HepG2 (cell line): ENCODE measurements around the gene TSPAN7. TPM values are rescaled to one million over a fixed set of nuclear protein-coding genes. Genes with fewer than 3 reads are reported as not detected.

Experiments
- ATAC-seq: fragments of 200-7000 bp; cut with Tn5 transposase; 3 replicates; pipeline ENCODE4 v1.9.1; 2020; ENCODE audit warnings: mild to moderate bottlenecking, moderate library complexity
- BruUV-seq: library from RNA; stranded (reverse); fragments of 400-500 nt; replicated peaks from 2 replicates; lab custom pipeline; 2021; lab: Mats Ljungman, UMichigan
- CTCF ChIA-PET: fragments of 300-600 bp; formaldehyde crosslinking; extraction: SDS; loops from one replicate; lab custom pipeline; 2021; ENCODE audit warnings: low total read pairs, inconsistent platforms, low intra/inter-chr PET ratio; lab: Yijun Ruan, JAX
- POLR2A ChIA-PET: fragments of 350-600 bp; sonication (Branson Sonifier 250); formaldehyde crosslinking; loops from one replicate; lab custom pipeline; 2020; ENCODE audit warnings: antibody characterized with exemption, inconsistent platforms; lab: Yijun Ruan, JAX
- DNase-seq: peaks from one replicate; pipeline ENCODE4 v3.0.0-alpha.2; 2015; ENCODE audit warnings: low spot score
- FAIRE-seq: peaks from 3 replicates; lab custom pipeline; 2011; peaks lifted over from hg19 to GRCh38; lab: Jason Lieb, UNC
- H2AFZ ChIP-seq: one replicate; pipeline ENCODE4 v1.6.1; 2011; ENCODE audit warnings: low read length, inconsistent platforms
- H3K27ac ChIP-seq: fragments of 300-600 bp; 3 replicates; pipeline ENCODE4 v1.8.0; 2011; ENCODE audit warnings: mixed run types, mild to moderate bottlenecking, mixed read lengths, low read length, inconsistent platforms; ENCODE audit not compliant: insufficient read depth; ENCODE audit errors: extremely low read length
- H3K27me3 ChIP-seq, 2 experiments: fragments of 200-600 bp in 1 of 2; 2 replicates in 1 of 2; 3 replicates in 1 of 2; pipeline versions ENCODE4 v1.6.0 to v1.8.0; 2011; ENCODE audit warnings: low read length in 2 of 2, mild to moderate bottlenecking in 2 of 2, moderate library complexity in 2 of 2, inconsistent platforms in 1 of 2; ENCODE audit not compliant: insufficient read depth in 2 of 2, control insufficient read depth in 1 of 2
- H3K36me3 ChIP-seq, 2 experiments: fragments of 200-600 bp in 1 of 2; replicated peaks in 1 of 2; 2 replicates in 1 of 2; 3 replicates in 1 of 2; pipeline versions ENCODE4 v1.5.1 to v1.8.0; 2011; ENCODE audit warnings: low read length in 2 of 2, inconsistent platforms in 1 of 2; ENCODE audit not compliant: insufficient read depth in 2 of 2, control insufficient read depth in 1 of 2
- H3K4me1 ChIP-seq: 2 replicates; pipeline ENCODE4 v1.5.1; 2012; ENCODE audit warnings: low read length, inconsistent platforms; ENCODE audit not compliant: insufficient read depth
- H3K4me2 ChIP-seq: 2 replicates; pipeline ENCODE4 v1.6.0; 2011; ENCODE audit warnings: low read depth, low read length, inconsistent platforms
- H3K4me3 ChIP-seq, 3 experiments: fragments of 200-600 bp in 1 of 3; sonication (generic), shearing (Covaris generic) in 1 of 3; replicated peaks in 1 of 3; 2 replicates each; pipeline ENCODE4 v1.5.1; 2011 to 2016; ENCODE audit warnings: low read length in 3 of 3, inconsistent platforms in 2 of 3, low read depth in 2 of 3, mild to moderate bottlenecking in 2 of 3, control low read depth in 1 of 3, mixed read lengths in 1 of 3; ENCODE audit not compliant: insufficient read depth in 1 of 3
- H3K79me2 ChIP-seq: one replicate; pipeline ENCODE4 v1.6.1; 2011; ENCODE audit warnings: low read length, inconsistent platforms; ENCODE audit not compliant: insufficient read depth
- H3K9ac ChIP-seq: 2 replicates; pipeline ENCODE4 v1.6.0; 2011; ENCODE audit warnings: mild to moderate bottlenecking, low read depth, low read length, inconsistent platforms; ENCODE audit not compliant: insufficient read depth
- H3K9me3 ChIP-seq: 2 replicates; pipeline ENCODE4 v1.5.1; 2012; ENCODE audit warnings: mild to moderate bottlenecking, low read length
- H4K20me1 ChIP-seq: 2 replicates; pipeline ENCODE4 v1.6.0; 2011; ENCODE audit warnings: inconsistent platforms, mild to moderate bottlenecking, low read length, moderate library complexity; ENCODE audit not compliant: insufficient read depth
- IRX3 ChIP-seq: sonication (generic); formaldehyde crosslinking; IDR thresholded peaks from 2 replicates; pipeline ENCODE4 v1.8.1; 2023; ENCODE audit warnings: mild to moderate bottlenecking, low read depth, missing genetic modification reagents, borderline replicate concordance
- KLF9 ChIP-seq: IDR thresholded peaks from 2 replicates; pipeline ENCODE4 v1.6.1; 2016; ENCODE audit warnings: low read depth
- RFXAP ChIP-seq: sonication (generic); formaldehyde crosslinking; IDR thresholded peaks from 2 replicates; pipeline ENCODE4 v1.4.0; 2020; ENCODE audit warnings: missing genetic modification reagents, borderline replicate concordance
- ZNF296 ChIP-seq: sonication (generic); formaldehyde crosslinking; conservative IDR thresholded peaks from 2 replicates; pipeline ENCODE4 v1.5.0; 2020; ENCODE audit warnings: mild to moderate bottlenecking, missing genetic modification reagents
- ZNF501 ChIP-seq: sonication (generic); formaldehyde crosslinking; IDR thresholded peaks from 2 replicates; pipeline ENCODE4 v1.5.1; 2020; ENCODE audit warnings: mild to moderate bottlenecking, moderate library complexity, missing genetic modification reagents
- ZNF737 ChIP-seq: sonication (generic); formaldehyde crosslinking; IDR thresholded peaks from 2 replicates; pipeline ENCODE4 v1.5.0; 2020; ENCODE audit warnings: missing genetic modification reagents, mild to moderate bottlenecking, borderline replicate concordance
- WGBS: methylation state at CpG from one replicate; pipeline ENCODE4 v1.1.6; 2017; ENCODE audit warnings: low lambda C conversion rate; 5-methylcytosine and 5-hydroxymethylcytosine counted together
- in situ Hi-C: cut with HindIII; loops from 2 replicates; pipeline ENCODE4 v1.10.0; 2017; ENCODE audit warnings: low pct_unique_long_range_greater_than_20kb; ENCODE audit not compliant: extremely low pct_ligation_motif_present
- intact Hi-C: fragments of 100-400 bp; cut with micrococcal nuclease; formaldehyde crosslinking; loops from one replicate; pipeline ENCODE4 v1.10.0; 2022; ENCODE audit not compliant: unreplicated experiment
- polyA plus RNA-seq, 8 experiments: library from polyadenylated mRNA; depleted of rRNA in 3 of 8; stranded (reverse) in 7 of 8; unstranded in 1 of 8; fragments of >200 nt; fragmentation: Illumina TruSeq in 4 of 8; extraction: Trizol in 4 of 8; gene quantifications; 2 replicates each; pipeline versions ENCODE4 v1.2.1 to v1.2.3, GENCODE V29; 2011 to 2016; ENCODE audit warnings: low read depth in 4 of 8, missing spikeins in 1 of 8, mixed read lengths in 1 of 8; ENCODE audit not compliant: insufficient read depth in 1 of 8
- total RNA-seq, 5 experiments: library from RNA; depleted of rRNA; stranded (reverse); fragments of >200 nt; fragmentation: Illumina TruSeq; extraction: Trizol; gene quantifications; 2 replicates each; pipeline ENCODE4 v1.2.3, GENCODE V29; 2016; ENCODE audit warnings: low read depth in 1 of 5
- TF ChIP-seq, protein P1 (sequence below): sonication (generic); IDR thresholded peaks from 2 replicates; pipeline ENCODE4 v1.6.1; 2016; ENCODE audit warnings: low read depth, borderline replicate concordance
- TF ChIP-seq, protein P2 (sequence below): IDR thresholded peaks from 2 replicates; pipeline ENCODE4 v1.6.1; 2016; ENCODE audit warnings: control low read depth
- TF ChIP-seq, protein P3 (sequence below): sonication (generic); formaldehyde crosslinking; IDR thresholded peaks from 2 replicates; pipeline ENCODE4 v1.4.0; 2020; ENCODE audit warnings: missing genetic modification reagents
- TF ChIP-seq, protein P4 (sequence below): sonication (generic); formaldehyde crosslinking; IDR thresholded peaks from 2 replicates; pipeline ENCODE4 v1.4.0; 2020; ENCODE audit warnings: missing genetic modification reagents
- TF ChIP-seq, protein P5 (sequence below): sonication (generic); formaldehyde crosslinking; IDR thresholded peaks from 2 replicates; pipeline ENCODE4 v1.5.1; 2020; ENCODE audit warnings: mild to moderate bottlenecking, missing genetic modification reagents
- TF ChIP-seq, protein P6 (sequence below): sonication (generic); formaldehyde crosslinking; IDR thresholded peaks from 2 replicates; pipeline ENCODE4 v1.8.1; 2023; ENCODE audit warnings: mild to moderate bottlenecking, moderate library complexity, missing genetic modification reagents

Gene TSPAN7
- total and polyA plus RNA-seq, 2 of the 13 experiments (the other 11 are each of a cell fraction or from before 2014, with no cell fraction given), result 21.4 to 47.1 TPM

DNA sequence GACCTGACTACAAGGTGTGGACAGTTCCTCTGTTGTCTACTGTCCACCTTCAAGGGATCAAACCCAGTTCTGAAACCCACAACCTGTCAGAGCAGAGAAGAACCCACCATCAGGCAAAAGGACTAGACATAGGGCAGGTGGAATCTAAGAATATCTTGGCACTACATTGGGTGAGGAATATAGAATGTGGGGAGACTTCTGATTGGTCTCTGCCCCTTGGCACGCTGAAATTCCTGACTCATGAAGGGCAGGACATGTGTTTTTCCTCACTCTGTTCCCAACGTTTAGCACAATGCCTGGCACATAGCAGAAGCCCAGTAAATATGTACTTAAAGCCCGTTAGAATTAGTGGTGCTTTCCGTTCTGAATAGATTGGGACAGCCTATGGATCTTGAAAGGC is 59.3 kb downstream of the TSPAN7 start:
- FAIRE-seq (no peak), DNase-seq (no peak), ATAC-seq (no peak)
- no TSS peak for BruUV-seq
- intact Hi-C loops (no loop called here), in situ Hi-C loops (no loop called here)
- CTCF ChIA-PET, result no interaction called here
- WGBS, result 92% methylated on average over 4 of the region's 4 CpGs
- H3K9ac ChIP-seq, result no peak overlapping the region
- H3K4me3 ChIP-seq, result no peak overlapping the region
- H3K27ac ChIP-seq, result no peak overlapping the region
- no peak overlapping the region for H2AFZ ChIP-seq
- no peaks in the 10 kb centered on the region for H3K4me1 ChIP-seq
- no peaks in the 10 kb centered on the region for H3K36me3 ChIP-seq
- no peaks in the 10 kb centered on the region for H3K9me3 ChIP-seq
- H3K27me3 ChIP-seq, result no peaks in the 10 kb centered on the region
- H3K4me2 ChIP-seq, result no peak overlapping the region
- POLR2A ChIA-PET, result no interaction called here
- no peaks in the 10 kb centered on the region for H4K20me1 ChIP-seq
- no peaks in the 10 kb centered on the region for H3K79me2 ChIP-seq
- TF ChIP-seq RFXAP (CRISPR knock-in tag), result no peak
- no peak for TF ChIP-seq ZNF296 (CRISPR knock-in tag)
- TF ChIP-seq, protein P1, sequence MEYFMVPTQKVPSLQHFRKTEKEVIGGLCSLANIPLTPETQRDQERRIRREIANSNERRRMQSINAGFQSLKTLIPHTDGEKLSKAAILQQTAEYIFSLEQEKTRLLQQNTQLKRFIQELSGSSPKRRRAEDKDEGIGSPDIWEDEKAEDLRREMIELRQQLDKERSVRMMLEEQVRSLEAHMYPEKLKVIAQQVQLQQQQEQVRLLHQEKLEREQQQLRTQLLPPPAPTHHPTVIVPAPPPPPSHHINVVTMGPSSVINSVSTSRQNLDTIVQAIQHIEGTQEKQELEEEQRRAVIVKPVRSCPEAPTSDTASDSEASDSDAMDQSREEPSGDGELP, result no peak
- TF ChIP-seq, protein P2, sequence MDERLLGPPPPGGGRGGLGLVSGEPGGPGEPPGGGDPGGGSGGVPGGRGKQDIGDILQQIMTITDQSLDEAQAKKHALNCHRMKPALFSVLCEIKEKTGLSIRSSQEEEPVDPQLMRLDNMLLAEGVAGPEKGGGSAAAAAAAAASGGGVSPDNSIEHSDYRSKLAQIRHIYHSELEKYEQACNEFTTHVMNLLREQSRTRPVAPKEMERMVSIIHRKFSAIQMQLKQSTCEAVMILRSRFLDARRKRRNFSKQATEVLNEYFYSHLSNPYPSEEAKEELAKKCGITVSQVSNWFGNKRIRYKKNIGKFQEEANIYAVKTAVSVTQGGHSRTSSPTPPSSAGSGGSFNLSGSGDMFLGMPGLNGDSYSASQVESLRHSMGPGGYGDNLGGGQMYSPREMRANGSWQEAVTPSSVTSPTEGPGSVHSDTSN (CRISPR knock-in tag), result no peak
- no peak for TF ChIP-seq ZNF501
- no peak for TF ChIP-seq ZNF737 (CRISPR knock-in tag)
- TF ChIP-seq, protein P3, sequence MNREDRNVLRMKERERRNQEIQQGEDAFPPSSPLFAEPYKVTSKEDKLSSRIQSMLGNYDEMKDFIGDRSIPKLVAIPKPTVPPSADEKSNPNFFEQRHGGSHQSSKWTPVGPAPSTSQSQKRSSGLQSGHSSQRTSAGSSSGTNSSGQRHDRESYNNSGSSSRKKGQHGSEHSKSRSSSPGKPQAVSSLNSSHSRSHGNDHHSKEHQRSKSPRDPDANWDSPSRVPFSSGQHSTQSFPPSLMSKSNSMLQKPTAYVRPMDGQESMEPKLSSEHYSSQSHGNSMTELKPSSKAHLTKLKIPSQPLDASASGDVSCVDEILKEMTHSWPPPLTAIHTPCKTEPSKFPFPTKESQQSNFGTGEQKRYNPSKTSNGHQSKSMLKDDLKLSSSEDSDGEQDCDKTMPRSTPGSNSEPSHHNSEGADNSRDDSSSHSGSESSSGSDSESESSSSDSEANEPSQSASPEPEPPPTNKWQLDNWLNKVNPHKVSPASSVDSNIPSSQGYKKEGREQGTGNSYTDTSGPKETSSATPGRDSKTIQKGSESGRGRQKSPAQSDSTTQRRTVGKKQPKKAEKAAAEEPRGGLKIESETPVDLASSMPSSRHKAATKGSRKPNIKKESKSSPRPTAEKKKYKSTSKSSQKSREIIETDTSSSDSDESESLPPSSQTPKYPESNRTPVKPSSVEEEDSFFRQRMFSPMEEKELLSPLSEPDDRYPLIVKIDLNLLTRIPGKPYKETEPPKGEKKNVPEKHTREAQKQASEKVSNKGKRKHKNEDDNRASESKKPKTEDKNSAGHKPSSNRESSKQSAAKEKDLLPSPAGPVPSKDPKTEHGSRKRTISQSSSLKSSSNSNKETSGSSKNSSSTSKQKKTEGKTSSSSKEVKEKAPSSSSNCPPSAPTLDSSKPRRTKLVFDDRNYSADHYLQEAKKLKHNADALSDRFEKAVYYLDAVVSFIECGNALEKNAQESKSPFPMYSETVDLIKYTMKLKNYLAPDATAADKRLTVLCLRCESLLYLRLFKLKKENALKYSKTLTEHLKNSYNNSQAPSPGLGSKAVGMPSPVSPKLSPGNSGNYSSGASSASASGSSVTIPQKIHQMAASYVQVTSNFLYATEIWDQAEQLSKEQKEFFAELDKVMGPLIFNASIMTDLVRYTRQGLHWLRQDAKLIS (CRISPR knock-in tag), result no peak
- TF ChIP-seq, protein P4, sequence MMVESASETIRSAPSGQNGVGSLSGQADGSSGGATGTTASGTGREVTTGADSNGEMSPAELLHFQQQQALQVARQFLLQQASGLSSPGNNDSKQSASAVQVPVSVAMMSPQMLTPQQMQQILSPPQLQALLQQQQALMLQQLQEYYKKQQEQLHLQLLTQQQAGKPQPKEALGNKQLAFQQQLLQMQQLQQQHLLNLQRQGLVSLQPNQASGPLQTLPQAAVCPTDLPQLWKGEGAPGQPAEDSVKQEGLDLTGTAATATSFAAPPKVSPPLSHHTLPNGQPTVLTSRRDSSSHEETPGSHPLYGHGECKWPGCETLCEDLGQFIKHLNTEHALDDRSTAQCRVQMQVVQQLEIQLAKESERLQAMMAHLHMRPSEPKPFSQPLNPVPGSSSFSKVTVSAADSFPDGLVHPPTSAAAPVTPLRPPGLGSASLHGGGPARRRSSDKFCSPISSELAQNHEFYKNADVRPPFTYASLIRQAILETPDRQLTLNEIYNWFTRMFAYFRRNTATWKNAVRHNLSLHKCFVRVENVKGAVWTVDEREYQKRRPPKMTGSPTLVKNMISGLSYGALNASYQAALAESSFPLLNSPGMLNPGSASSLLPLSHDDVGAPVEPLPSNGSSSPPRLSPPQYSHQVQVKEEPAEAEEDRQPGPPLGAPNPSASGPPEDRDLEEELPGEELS (CRISPR knock-in tag), result no peak
- TF ChIP-seq, protein P5, sequence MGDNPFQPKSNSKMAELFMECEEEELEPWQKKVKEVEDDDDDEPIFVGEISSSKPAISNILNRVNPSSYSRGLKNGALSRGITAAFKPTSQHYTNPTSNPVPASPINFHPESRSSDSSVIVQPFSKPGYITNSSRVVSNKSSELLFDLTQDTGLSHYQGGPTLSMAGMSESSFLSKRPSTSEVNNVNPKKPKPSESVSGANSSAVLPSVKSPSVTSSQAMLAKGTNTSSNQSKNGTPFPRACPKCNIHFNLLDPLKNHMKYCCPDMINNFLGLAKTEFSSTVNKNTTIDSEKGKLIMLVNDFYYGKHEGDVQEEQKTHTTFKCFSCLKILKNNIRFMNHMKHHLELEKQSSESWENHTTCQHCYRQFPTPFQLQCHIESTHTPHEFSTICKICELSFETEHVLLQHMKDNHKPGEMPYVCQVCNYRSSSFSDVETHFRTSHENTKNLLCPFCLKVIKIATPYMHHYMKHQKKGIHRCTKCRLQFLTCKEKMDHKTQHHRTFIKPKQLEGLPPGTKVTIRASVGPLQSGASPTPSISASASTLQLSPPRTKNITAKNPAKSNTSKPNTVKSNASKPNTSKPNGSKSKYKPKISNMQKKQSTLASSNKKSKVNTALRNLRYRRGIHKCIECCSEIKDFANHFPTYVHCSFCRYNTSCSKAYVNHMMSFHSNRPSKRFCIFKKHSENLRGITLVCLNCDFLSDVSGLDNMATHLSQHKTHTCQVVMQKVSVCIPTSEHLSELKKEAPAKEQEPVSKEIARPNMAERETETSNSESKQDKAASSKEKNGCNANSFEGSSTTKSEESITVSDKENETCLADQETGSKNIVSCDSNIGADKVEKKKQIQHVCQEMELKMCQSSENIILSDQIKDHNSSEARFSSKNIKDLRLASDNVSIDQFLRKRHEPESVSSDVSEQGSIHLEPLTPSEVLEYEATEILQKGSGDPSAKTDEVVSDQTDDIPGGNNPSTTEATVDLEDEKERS (CRISPR knock-in tag), result no peak
- TF ChIP-seq, protein P6, sequence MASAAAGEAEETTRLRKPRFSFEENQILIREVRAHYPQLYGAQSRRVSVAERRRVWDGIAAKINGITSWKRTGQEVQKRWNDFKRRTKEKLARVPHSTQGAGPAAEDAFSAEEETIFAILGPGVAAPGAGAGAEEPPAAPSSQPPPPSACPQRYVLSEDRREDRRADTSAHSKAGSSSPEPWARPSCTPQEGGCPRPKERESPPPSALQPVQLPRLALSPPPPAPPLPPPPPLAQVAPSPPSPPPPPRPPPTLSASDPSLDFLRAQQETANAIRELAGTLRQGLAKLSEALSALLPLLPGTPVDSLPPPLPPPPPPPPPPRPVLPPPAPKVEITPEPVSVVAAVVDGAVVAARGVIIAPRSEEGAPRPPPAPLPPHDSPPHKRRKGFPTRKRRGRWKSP (CRISPR knock-in tag), result no peak
- TF ChIP-seq KLF9 (CRISPR knock-in tag), result no peak
- TF ChIP-seq IRX3 (CRISPR knock-in tag), result no peak
